ENCODE results near the gene STAG1.
"Not testable (repeated sequence)": the region's sequence is repeated elsewhere in the genome, so short reads cannot be mapped to it uniquely, and the experiment has no call there.

The STAG1 gene

GRCh38 chr3:136366289-136366688, 385.9 kb downstream of the STAG1 start:
- Mint-ChIP-seq H3K9me3 (no peaks in the 10 kb centered on the region), H3K4me3 (no peak overlapping the region), H3K36me3 (peaks cover 16% of the 10 kb centered on the region), H3K27me3 (no peaks in the 10 kb centered on the region), H3K4me1 (peaks cover 3% of the 10 kb centered on the region), H3K27ac (no peak overlapping the region)

- H3K27ac Mint-ChIP-seq, result no peak overlapping the region
- peaks cover 20% of the 10 kb centered on the region for H3K36me3 Mint-ChIP-seq
- peaks cover 23% of the 10 kb centered on the region for H3K4me1 Mint-ChIP-seq
- no peak overlapping the region for H3K4me3 Mint-ChIP-seq
- peaks cover 7% of the 10 kb centered on the region for H3K9me3 Mint-ChIP-seq
- no peaks in the 10 kb centered on the region for H3K27me3 Mint-ChIP-seq
These were observed 398.7 kb downstream of the STAG1 start for GRCh38 chr3:136353461-136353860.

GRCh38 chr3:136351905-136352304, 400.3 kb downstream of the STAG1 start:
- Mint-ChIP-seq H3K36me3 (peaks cover 17% of the 10 kb centered on the region), H3K4me1 (peaks cover 23% of the 10 kb centered on the region), H3K4me3 (no peak overlapping the region), H3K27me3 (no peaks in the 10 kb centered on the region), H3K27ac (no peak overlapping the region), H3K9me3 (peaks cover 7% of the 10 kb centered on the region)

- peaks cover 7% of the 10 kb centered on the region for H3K9me3 Mint-ChIP-seq
- no peak overlapping the region for H3K4me3 Mint-ChIP-seq
- no peak overlapping the region for H3K27ac Mint-ChIP-seq
- no peaks in the 10 kb centered on the region for H3K27me3 Mint-ChIP-seq
- H3K36me3 Mint-ChIP-seq, result peaks cover 17% of the 10 kb centered on the region
- peaks cover 23% of the 10 kb centered on the region for H3K4me1 Mint-ChIP-seq
These were observed 400.8 kb downstream of the STAG1 start for GRCh38 chr3:136351351-136351750.

- Mint-ChIP-seq H3K36me3 (peaks cover 16% of the 10 kb centered on the region), H3K4me1 (peaks cover 17% of the 10 kb centered on the region), H3K9me3 (peaks cover 3% of the 10 kb centered on the region), H3K27me3 (no peaks in the 10 kb centered on the region), H3K27ac (no peak overlapping the region), H3K4me3 (no peak overlapping the region)
These were observed 401.6 kb downstream of the STAG1 start for GRCh38 chr3:136350557-136350956.

GRCh38 chr3:136350132-136350531, 402.0 kb downstream of the STAG1 start:
- H3K36me3 Mint-ChIP-seq, result peaks cover 13% of the 10 kb centered on the region
- H3K27me3 Mint-ChIP-seq, result no peaks in the 10 kb centered on the region
- H3K27ac Mint-ChIP-seq, result no peak overlapping the region
- H3K4me1 Mint-ChIP-seq, result peaks cover 14% of the 10 kb centered on the region
- no peaks in the 10 kb centered on the region for H3K9me3 Mint-ChIP-seq
- no peak overlapping the region for H3K4me3 Mint-ChIP-seq

GRCh38 chr3:136346486-136346885, 405.7 kb downstream of the STAG1 start:
- Mint-ChIP-seq H3K9me3 (no peaks in the 10 kb centered on the region), H3K27me3 (no peaks in the 10 kb centered on the region), H3K4me3 (no peak overlapping the region), H3K36me3 (peaks cover 8% of the 10 kb centered on the region), H3K4me1 (no peaks in the 10 kb centered on the region), H3K27ac (no peak overlapping the region)

- H3K36me3 Mint-ChIP-seq, result peaks cover 15% of the 10 kb centered on the region
- H3K4me1 Mint-ChIP-seq, result no peaks in the 10 kb centered on the region
- H3K27me3 Mint-ChIP-seq, result no peaks in the 10 kb centered on the region
- no peak overlapping the region for H3K4me3 Mint-ChIP-seq
- no peaks in the 10 kb centered on the region for H3K9me3 Mint-ChIP-seq
- H3K27ac Mint-ChIP-seq, result peak overlapping the region; percentile 27
These were observed 408.2 kb downstream of the STAG1 start for GRCh38 chr3:136343873-136344555.

GRCh38 chr3:136343446-136343845, 408.7 kb downstream of the STAG1 start:
- Mint-ChIP-seq H3K36me3 (peaks cover 13% of the 10 kb centered on the region), H3K27me3 (no peaks in the 10 kb centered on the region), H3K27ac (no peak overlapping the region), H3K4me3 (no peak overlapping the region), H3K9me3 (no peaks in the 10 kb centered on the region), H3K4me1 (no peaks in the 10 kb centered on the region)

- peak overlapping the region; percentile 62 for H3K27ac Mint-ChIP-seq
- H3K36me3 Mint-ChIP-seq, result peaks cover 20% of the 10 kb centered on the region
- no peak overlapping the region for H3K4me3 Mint-ChIP-seq
- no peaks in the 10 kb centered on the region for H3K9me3 Mint-ChIP-seq
- no peaks in the 10 kb centered on the region for H3K27me3 Mint-ChIP-seq
- no peaks in the 10 kb centered on the region for H3K4me1 Mint-ChIP-seq
These were observed 415.7 kb downstream of the STAG1 start for GRCh38 chr3:136336329-136337100.

- not testable (repeated sequence) for H3K27me3 Mint-ChIP-seq, H3K4me1 Mint-ChIP-seq, H3K4me3 Mint-ChIP-seq, H3K27ac Mint-ChIP-seq, H3K9me3 Mint-ChIP-seq
- H3K36me3 Mint-ChIP-seq, result peaks cover 17% of the 10 kb centered on the region
These were observed 417.5 kb downstream of the STAG1 start for GRCh38 chr3:136334726-136335125.

- Mint-ChIP-seq H3K27me3 (no peaks in the 10 kb centered on the region), H3K9me3 (no peaks in the 10 kb centered on the region), H3K4me3 (no peak overlapping the region), H3K36me3 (peaks cover 21% of the 10 kb centered on the region), H3K4me1 (no peaks in the 10 kb centered on the region), H3K27ac (peak overlapping the region; percentile 65)
These were observed 418.0 kb downstream of the STAG1 start for GRCh38 chr3:136334209-136334608.

- H3K36me3 Mint-ChIP-seq, result peaks cover 23% of the 10 kb centered on the region
- no peak overlapping the region for H3K4me3 Mint-ChIP-seq
- no peaks in the 10 kb centered on the region for H3K27me3 Mint-ChIP-seq
- H3K4me1 Mint-ChIP-seq, result no peaks in the 10 kb centered on the region
- H3K9me3 Mint-ChIP-seq, result no peaks in the 10 kb centered on the region
- H3K27ac Mint-ChIP-seq, result peak overlapping the region; percentile 71
These were observed 419.4 kb downstream of the STAG1 start for GRCh38 chr3:136332776-136333175.

GRCh38 chr3:136332302-136332701, 419.9 kb downstream of the STAG1 start:
- H3K36me3 Mint-ChIP-seq, result peaks cover 23% of the 10 kb centered on the region
- H3K27me3 Mint-ChIP-seq, result no peaks in the 10 kb centered on the region
- no peaks in the 10 kb centered on the region for H3K9me3 Mint-ChIP-seq
- H3K4me3 Mint-ChIP-seq, result no peak overlapping the region
- no peaks in the 10 kb centered on the region for H3K4me1 Mint-ChIP-seq
- H3K27ac Mint-ChIP-seq, result peak overlapping the region; percentile 71

- no peaks in the 10 kb centered on the region for H3K27me3 Mint-ChIP-seq
- H3K4me3 Mint-ChIP-seq, result no peak overlapping the region
- H3K27ac Mint-ChIP-seq, result no peak overlapping the region
- no peaks in the 10 kb centered on the region for H3K9me3 Mint-ChIP-seq
- H3K4me1 Mint-ChIP-seq, result no peaks in the 10 kb centered on the region
- peaks cover 24% of the 10 kb centered on the region for H3K36me3 Mint-ChIP-seq
These were observed 421.3 kb downstream of the STAG1 start for GRCh38 chr3:136330900-136331299.

- H3K27ac Mint-ChIP-seq, result peak overlapping the region; percentile 30
These were observed 422.6 kb downstream of the STAG1 start for GRCh38 chr3:136329593-136329992.

More at GRCh38 chr3:136329593-136329992, 422.6 kb downstream of the STAG1 start:
- H3K4me1 Mint-ChIP-seq, result no peaks in the 10 kb centered on the region
- peaks cover 24% of the 10 kb centered on the region for H3K36me3 Mint-ChIP-seq
- no peaks in the 10 kb centered on the region for H3K9me3 Mint-ChIP-seq
- no peak overlapping the region for H3K4me3 Mint-ChIP-seq
- H3K27me3 Mint-ChIP-seq, result no peaks in the 10 kb centered on the region

Data from activated naive CD4-positive, alpha-beta T cell treated with anti-CD3 and anti-CD28 coated beads, Interleukin-2, amount 50 U/mL, for 24 hours (primary cell).